ENCODE measurements around the gene HERC2.

- no peak for TF ChIP-seq CTCF (IDR thresholded peaks at IDR 0.05)
- TF ChIP-seq POLR2A (IDR thresholded peaks at IDR 0.05) = no peak
Measured at GRCh38 chr15:28114114-28114455, 207.9 kb downstream of the HERC2 start.
